Stimulated activated CD4-positive, alpha-beta T cell treated with anti-CD3 and anti-CD28 coated beads, Interleukin-15, amount 100 ng/mL, for 1 hour (primary cell): Measurements from ENCODE around the gene ATXN7L1.

Source experiments
- DNase-seq, 2 donors: peaks; one replicate each; pipeline ENCODE4 v3.0.0-alpha.2; 2020; ENCODE audit warnings: low read depth in 1 of 2, low spot score in 1 of 2

ATXN7L1 gene

GRCh38 chr7:105589356-105590077, 286.9 kb downstream of the ATXN7L1 start:
- DNase-seq, result no peak

- DNase-seq, result no peak
Measured at GRCh38 chr7:105587909-105588635, 288.3 kb downstream of the ATXN7L1 start.

GRCh38 chr7:105585850-105586500, 290.4 kb downstream of the ATXN7L1 start:
- DNase-seq, result no peak

GRCh38 chr7:105584165-105584564, 292.2 kb downstream of the ATXN7L1 start:
- no peak for DNase-seq

GRCh38 chr7:105583061-105583460, 293.3 kb downstream of the ATXN7L1 start:
- no peak for DNase-seq

GRCh38 chr7:105581066-105581811, 295.2 kb downstream of the ATXN7L1 start, which contains the start of gene EFCAB10:
EFCAB10 (minus strand) TSS chr7:105581493; CDS start chr7:105581463, 30 bp downstream.
- peak in 1 of 2 donors; percentile 24 for DNase-seq

- no peak for DNase-seq
Measured at GRCh38 chr7:105580022-105580740, 296.2 kb downstream of the ATXN7L1 start.

GRCh38 chr7:105578496-105578895, 297.9 kb downstream of the ATXN7L1 start:
- no peak for DNase-seq

GRCh38 chr7:105577251-105577650, 299.1 kb downstream of the ATXN7L1 start:
- DNase-seq, result no peak

- no peak for DNase-seq
Measured at GRCh38 chr7:105571891-105572290, 304.5 kb downstream of the ATXN7L1 start.

GRCh38 chr7:105567821-105568220, 308.6 kb downstream of the ATXN7L1 start:
- DNase-seq, result no peak

- DNase-seq, result no peak
Measured at GRCh38 chr7:105567024-105567423, 309.4 kb downstream of the ATXN7L1 start.

- no peak for DNase-seq
Measured at GRCh38 chr7:105565190-105565589, 311.2 kb downstream of the ATXN7L1 start.

- DNase-seq, result no peak
Measured at GRCh38 chr7:105559926-105560325, 316.5 kb downstream of the ATXN7L1 start.
